ENCODE data around the gene LRRK1. TPM values are rescaled to one million over a fixed set of nuclear protein-coding genes. Genes with fewer than 3 reads are reported as not detected.

LRRK1 gene
- total RNA-seq, 4 donors from 2014 or later, result 7.1 to 29.3 (median 8.5) TPM

GRCh38 chr15:101084801-101085200, 165.6 kb downstream of the LRRK1 start:
- TF ChIP-seq POLR2A (IDR thresholded peaks at IDR 0.05), result no peak
- no peak for TF ChIP-seq CTCF (IDR thresholded peaks at IDR 0.05)
- Histone ChIP-seq H3K9me3 (no peaks in the 10 kb centered on the region), H3K27ac (no peak overlapping the region), H3K4me3 (replicated peaks in 1 of 3) (no peak overlapping the region), H3K4me1 (peaks cover 0 to 17% of the 10 kb centered on the region in 2 donors), H3K27me3 (no peaks in the 10 kb centered on the region), H3K36me3 (no peaks in the 10 kb centered on the region)
- intact Hi-C loops (cut with DNase I), result loop anchor here (5.0 kb wide), 1 partner anchor 68 kb away; no protein-coding TSS in a partner anchor
- 85 to 90% methylated on average over 6 to 7 of the region's 10 CpGs for WGBS, 2 donors
- DNase-seq, result no peak

GRCh38 chr15:101085311-101085700, 166.1 kb downstream of the LRRK1 start:
- Histone ChIP-seq H3K4me3 (replicated peaks in 1 of 3) (no peak overlapping the region), H3K9me3 (no peaks in the 10 kb centered on the region), H3K27me3 (no peaks in the 10 kb centered on the region), H3K4me1 (peaks cover 0 to 19% of the 10 kb centered on the region in 2 donors), H3K36me3 (no peaks in the 10 kb centered on the region), H3K27ac (no peak overlapping the region)
- intact Hi-C loops (cut with DNase I), result loop anchor here (5.0 kb wide), 1 partner anchor 68 kb away; no protein-coding TSS in a partner anchor
- TF ChIP-seq POLR2A (IDR thresholded peaks at IDR 0.05) (no peak), CTCF (IDR thresholded peaks at IDR 0.05) (no peak)
- WGBS, 2 donors, result 94% methylated on average over 10 of the region's 10 CpGs
- DNase-seq, result no peak

GRCh38 chr15:101086394-101087171, 167.4 kb downstream of the LRRK1 start:
- Histone ChIP-seq H3K27ac (no peak overlapping the region), H3K36me3 (no peaks in the 10 kb centered on the region), H3K4me3 (replicated peaks in 1 of 3) (no peak overlapping the region), H3K27me3 (no peaks in the 10 kb centered on the region), H3K4me1 (peaks cover 0 to 25% of the 10 kb centered on the region in 2 donors), H3K9me3 (no peaks in the 10 kb centered on the region)
- WGBS, 2 donors, result 93 to 95% methylated on average over 45 to 46 of the region's 48 CpGs
- TF ChIP-seq CTCF (IDR thresholded peaks at IDR 0.05), result no peak
- TF ChIP-seq POLR2A (IDR thresholded peaks at IDR 0.05), result no peak
- DNase-seq, result no peak
- intact Hi-C loops (cut with DNase I), result loop anchor here (5.0 kb wide), 1 partner anchor 69 kb away; no protein-coding TSS in a partner anchor

GRCh38 chr15:101087172-101087769, 168.1 kb downstream of the LRRK1 start:
- Histone ChIP-seq H3K9me3 (no peaks in the 10 kb centered on the region), H3K27me3 (no peaks in the 10 kb centered on the region), H3K4me3 (replicated peaks in 1 of 3) (no peak overlapping the region), H3K36me3 (no peaks in the 10 kb centered on the region), H3K27ac (no peak overlapping the region), H3K4me1 (peaks cover under 1 to 28% of the 10 kb centered on the region in 2 donors)
- TF ChIP-seq POLR2A (IDR thresholded peaks at IDR 0.05), result no peak
- no peak for TF ChIP-seq CTCF (IDR thresholded peaks at IDR 0.05)
- intact Hi-C loops (cut with DNase I), result loop anchor here (5.0 kb wide), 1 partner anchor 70 kb away; no protein-coding TSS in a partner anchor
- DNase-seq, result no peak
- WGBS, 2 donors, result 89 to 96% methylated on average over 10 of the region's 10 CpGs

GRCh38 chr15:101088271-101088670, 169.1 kb downstream of the LRRK1 start:
- DNase-seq, result no peak

More at GRCh38 chr15:101088271-101088670, 169.1 kb downstream of the LRRK1 start:
- Histone ChIP-seq H3K27me3 (no peaks in the 10 kb centered on the region), H3K9me3 (no peaks in the 10 kb centered on the region), H3K36me3 (no peaks in the 10 kb centered on the region), H3K4me1 (peaks cover 6 to 37% of the 10 kb centered on the region in 2 donors), H3K4me3 (replicated peaks in 1 of 3) (no peak overlapping the region), H3K27ac (no peak overlapping the region)
- intact Hi-C loops (cut with DNase I), result loop anchor here (2.0 to 5.0 kb wide), 2 partner anchors 71 to 169 kb away; no protein-coding TSS in a partner anchor
- TF ChIP-seq CTCF (IDR thresholded peaks at IDR 0.05), result no peak
- WGBS, 2 donors, result 77 to 86% methylated on average over 6 of the region's 6 CpGs

Measured in thyroid gland (tissue), 4 donors.